ENCODE data around the gene DIP2B. TPM values are rescaled to one million over a fixed set of nuclear protein-coding genes. Genes with fewer than 3 reads are reported as not detected.
A peak's percentile ranks its signal among the peaks of the same experiment; 100 is the strongest.

DIP2B gene
- total RNA-seq, 2 experiments from 2014 or later, result 29.5 to 30.0 TPM

- intact Hi-C loops (cut with DNase I, micrococcal nuclease), result loop anchor here in 1 of 2 experiments (5.0 kb wide), 1 partner anchor 47 kb away; no protein-coding TSS in a partner anchor
Measured at GRCh38 chr12:50618864-50619609, 114.3 kb downstream of the DIP2B start.

GRCh38 chr12:50619610-50619958 is 114.8 kb downstream of the DIP2B start:
- no peaks in the 10 kb centered on the region for H3K36me3 ChIP-seq (ENCODE audit: insufficient read depth, low read length)
- Mint-ChIP-seq H3K4me3 (no peak overlapping the region), H3K36me3 (ENCODE audit: low read depth) (no peaks in the 10 kb centered on the region), H3K9me3 (no peaks in the 10 kb centered on the region), H3K4me1 (ENCODE audit: low read depth) (peaks cover 77% of the 10 kb centered on the region), H3K27ac (peak overlapping the region; percentile 73), H3K27me3 (no peaks in the 10 kb centered on the region)
- H3K9me3 ChIP-seq (ENCODE audit: control insufficient read depth in 1 of 2, insufficient read depth in 1 of 2, low read length in 2 of 2), result no peaks in the 10 kb centered on the region
- ChIA-PET CTCF (no interaction called here), POLR2A (no interaction called here)
- ATAC-seq (ENCODE audit: poor library complexity) (no peak), DNase-seq (no peak)
- H3K4me3 ChIP-seq (ENCODE audit: low read length), result no peak overlapping the region
- H3K4me1 ChIP-seq (ENCODE audit: insufficient read depth, low read length), result peaks cover 31% of the 10 kb centered on the region
- no peaks in the 10 kb centered on the region for H3K27me3 ChIP-seq (ENCODE audit: control insufficient read depth in 1 of 2, insufficient read depth in 2 of 2, low read length in 2 of 2)
- intact Hi-C loops (cut with DNase I, micrococcal nuclease), result loop anchor here in 1 of 2 experiments (5.0 kb wide), 1 partner anchor 47 kb away; no protein-coding TSS in a partner anchor
- H3K27ac ChIP-seq (ENCODE audit: low read depth in 1 of 2, low read length in 2 of 2), result no peak overlapping the region
- TF ChIP-seq CTCF (IDR thresholded peaks at IDR 0.05), result no peak

More at GRCh38 chr12:50618864-50619609, 114.3 kb downstream of the DIP2B start:
- Histone ChIP-seq H3K27ac (ENCODE audit: low read depth in 1 of 2, low read length in 2 of 2) (no peak overlapping the region), H3K9me3 (ENCODE audit: control insufficient read depth in 1 of 2, insufficient read depth in 1 of 2, low read length in 2 of 2) (no peaks in the 10 kb centered on the region), H3K4me3 (ENCODE audit: low read length) (no peak overlapping the region), H3K27me3 (ENCODE audit: control insufficient read depth in 1 of 2, insufficient read depth in 2 of 2, low read length in 2 of 2) (no peaks in the 10 kb centered on the region), H3K4me1 (ENCODE audit: insufficient read depth, low read length) (peaks cover 25% of the 10 kb centered on the region), H3K36me3 (ENCODE audit: insufficient read depth, low read length) (no peaks in the 10 kb centered on the region)
- no peak overlapping the region for H3K4me3 Mint-ChIP-seq
- ATAC-seq (ENCODE audit: poor library complexity), result no peak
- peak overlapping the region; percentile 73 for H3K27ac Mint-ChIP-seq
- no peak for DNase-seq
- POLR2A ChIA-PET, result no interaction called here
- H3K4me1 Mint-ChIP-seq (ENCODE audit: low read depth), result peaks cover 72% of the 10 kb centered on the region
- H3K36me3 Mint-ChIP-seq (ENCODE audit: low read depth), result no peaks in the 10 kb centered on the region
- no peak for TF ChIP-seq CTCF (IDR thresholded peaks at IDR 0.05)
- no peaks in the 10 kb centered on the region for H3K27me3 Mint-ChIP-seq
- CTCF ChIA-PET, result no interaction called here
- no peaks in the 10 kb centered on the region for H3K9me3 Mint-ChIP-seq

DNA sequence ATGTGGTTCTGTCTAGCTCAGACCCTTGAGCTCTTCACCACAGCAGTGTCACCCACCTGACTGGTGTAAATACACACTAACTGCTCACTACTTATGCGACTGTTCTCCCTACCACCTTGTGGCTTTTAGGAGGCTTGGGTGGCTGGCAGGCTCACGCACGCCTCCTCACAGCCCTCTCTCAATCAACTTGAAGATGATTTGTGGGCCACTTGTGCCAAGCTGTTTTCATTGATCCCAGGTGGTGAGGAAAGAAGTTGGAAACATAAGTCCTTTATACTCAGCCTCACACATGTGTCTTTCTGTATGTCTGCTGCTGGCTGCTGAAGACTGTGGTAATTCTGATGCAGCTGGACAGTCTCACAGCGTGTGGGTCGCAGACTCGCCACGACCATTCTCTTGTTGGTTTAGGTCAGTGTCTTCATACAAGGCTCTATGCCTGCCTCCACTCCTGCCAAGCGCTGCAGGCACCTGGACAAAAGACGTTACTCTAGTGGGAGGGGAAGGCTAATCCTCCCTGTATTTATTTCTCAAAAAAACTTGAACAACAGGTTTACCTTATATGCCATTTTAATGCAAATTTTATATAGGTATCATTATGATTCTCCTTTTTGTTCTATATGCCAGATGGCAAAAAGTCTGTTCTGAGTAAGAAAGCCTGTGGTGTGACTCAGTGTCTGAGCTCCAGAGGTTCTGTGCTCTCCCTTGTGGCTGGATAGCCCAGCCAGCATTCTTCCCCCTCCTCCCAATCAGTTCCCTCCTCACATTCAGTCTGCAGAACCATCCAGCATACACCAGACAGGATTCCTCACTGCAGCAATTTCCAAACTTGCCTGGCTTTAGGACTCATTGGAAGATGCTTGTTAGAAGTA is 115.6 kb downstream of the DIP2B start:
- Mint-ChIP-seq H3K9me3 (no peaks in the 10 kb centered on the region), H3K27me3 (no peaks in the 10 kb centered on the region), H3K36me3 (ENCODE audit: low read depth) (no peaks in the 10 kb centered on the region), H3K4me1 (ENCODE audit: low read depth) (peaks cover 78% of the 10 kb centered on the region), H3K27ac (peak overlapping the region; percentile 73), H3K4me3 (no peak overlapping the region)
- no peak for TF ChIP-seq CTCF (IDR thresholded peaks at IDR 0.05)
- DNase-seq, result peak in 1 of 14 experiments; percentile 29
- no peak for ATAC-seq (ENCODE audit: poor library complexity)
- intact Hi-C loops (cut with DNase I, micrococcal nuclease), result no loop called here
- H3K27me3 ChIP-seq (ENCODE audit: control insufficient read depth in 1 of 2, insufficient read depth in 2 of 2, low read length in 2 of 2), result no peaks in the 10 kb centered on the region
- H3K36me3 ChIP-seq (ENCODE audit: insufficient read depth, low read length), result no peaks in the 10 kb centered on the region
- peaks cover 38% of the 10 kb centered on the region for H3K4me1 ChIP-seq (ENCODE audit: insufficient read depth, low read length)
- POLR2A ChIA-PET, result interaction anchor here (0.8 kb wide), 1 partner anchor 112 kb away, joined by 4 read pairs; no protein-coding TSS in a partner anchor
- CTCF ChIA-PET, result interaction anchor here (1.1 kb wide), 1 partner anchor 115 kb away, joined by 3 read pairs; the partner anchor contains the start of gene DIP2B
- no peak overlapping the region for H3K4me3 ChIP-seq (ENCODE audit: low read length)
- no peaks in the 10 kb centered on the region for H3K9me3 ChIP-seq (ENCODE audit: control insufficient read depth in 1 of 2, insufficient read depth in 1 of 2, low read length in 2 of 2)
- H3K27ac ChIP-seq (ENCODE audit: low read depth in 1 of 2, low read length in 2 of 2), result no peak overlapping the region

Data from CD4-positive, alpha-beta T cell (primary cell).